Panc1 (cell line): ENCODE data around the gene ZNF324. TPM values are rescaled to one million over a fixed set of nuclear protein-coding genes. Genes with fewer than 3 reads are reported as not detected.
A peak's percentile ranks its signal among the peaks of the same experiment; 100 is the strongest.

Source experiments
- ATAC-seq: fragments of 200-7000 bp; cut with Tn5 transposase; 2 replicates; pipeline ENCODE4 v1.9.1; 2020; ENCODE audit warnings: mild to moderate bottlenecking, moderate library complexity
- BruUV-seq: library from RNA; stranded (reverse); fragments of 400-500 nt; replicated peaks from 2 replicates; lab custom pipeline; 2021; lab: Mats Ljungman, UMichigan
- CTCF ChIA-PET: fragments of 300-600 bp; sonication (Branson Sonifier 250); formaldehyde crosslinking; loops from one replicate; lab custom pipeline; 2022; ENCODE audit warnings: antibody characterized with exemption; lab: Charles Lee
- POLR2A ChIA-PET: fragments of 300-600 bp; sonication (Branson Sonifier 250); formaldehyde crosslinking; loops from one replicate; lab custom pipeline; 2022; ENCODE audit warnings: antibody characterized with exemption; lab: Charles Lee
- DNase-seq: peaks from one replicate; pipeline ENCODE4 v3.0.0-alpha.2; 2010; ENCODE audit warnings: low read depth, low spot score
- H3K27ac ChIP-seq: 2 replicates; pipeline ENCODE4 v1.5.1; 2011; ENCODE audit warnings: mild to moderate bottlenecking, low read length, inconsistent platforms
- H3K27me3 ChIP-seq: fragments of 200-500 bp; sonication (Bioruptor generic); 2 replicates; pipeline ENCODE4 v1.6.0; 2014; ENCODE audit warnings: low read length, inconsistent platforms; ENCODE audit not compliant: control insufficient read depth, insufficient read depth
- H3K36me3 ChIP-seq: fragments of 200-500 bp; sonication (Bioruptor generic); 2 replicates; pipeline ENCODE4 v1.5.1; 2014; ENCODE audit warnings: inconsistent platforms, mild to moderate bottlenecking, low read length, moderate library complexity; ENCODE audit not compliant: control insufficient read depth, insufficient read depth
- H3K4me1 ChIP-seq: 2 replicates; pipeline ENCODE4 v1.5.1; 2011; ENCODE audit warnings: inconsistent platforms, mild to moderate bottlenecking, low read length, moderate library complexity; ENCODE audit not compliant: control insufficient read depth, insufficient read depth
- H3K4me3 ChIP-seq, 2 experiments: 2 replicates each; pipeline ENCODE4 v1.5.1; 2011 to 2012; ENCODE audit warnings: low read depth in 2 of 2, low read length in 2 of 2, mild to moderate bottlenecking in 2 of 2, inconsistent platforms in 1 of 2, moderate library complexity in 1 of 2
- H3K9me3 ChIP-seq: fragments of 200-500 bp; sonication (Bioruptor generic); 2 replicates; pipeline ENCODE4 v1.5.1; 2014; ENCODE audit warnings: low read depth, mild to moderate bottlenecking, inconsistent platforms, low read length, moderate library complexity; ENCODE audit not compliant: control insufficient read depth, insufficient read depth
- POLR2AphosphoS5 ChIP-seq: IDR thresholded peaks from 2 replicates; pipeline ENCODE4 v1.6.1; 2012; ENCODE audit warnings: mild to moderate bottlenecking, low read depth, low read length, moderate library complexity
- REST ChIP-seq, 2 experiments: IDR thresholded peaks; 2 replicates each; pipeline ENCODE4 v1.6.1; 2011 to 2012; ENCODE audit warnings: low read depth in 2 of 2, control low read depth in 1 of 2, low read length in 1 of 2, mild to moderate bottlenecking in 1 of 2, moderate library complexity in 1 of 2; ENCODE audit not compliant: insufficient read depth in 1 of 2
- SIN3A ChIP-seq: IDR thresholded peaks from 2 replicates; pipeline ENCODE4 v1.6.1; 2012; ENCODE audit warnings: low read depth, mild to moderate bottlenecking, low read length, moderate library complexity, borderline replicate concordance; ENCODE audit not compliant: insufficient read depth
- TCF7L2 ChIP-seq: IDR thresholded peaks from 2 replicates; pipeline ENCODE4 v1.6.1; 2011; ENCODE audit warnings: mild to moderate bottlenecking, low read depth, low read length, inconsistent platforms
- in situ Hi-C: cut with HindIII; loops from 2 replicates; pipeline ENCODE4 v1.10.0; 2016; ENCODE audit warnings: low sequenced_read_pairs, low pct_unique_long_range_greater_than_20kb
- intact Hi-C: fragments of 100-400 bp; cut with micrococcal nuclease; formaldehyde crosslinking; loops from one replicate; pipeline ENCODE4 v1.10.0; 2022; ENCODE audit not compliant: unreplicated experiment
- total RNA-seq: library from RNA; stranded (reverse); gene quantifications from one replicate; pipeline ENCODE4 v1.2.1, GENCODE V29; 2021; ENCODE audit not compliant: unreplicated experiment
- TF ChIP-seq, protein P1 (sequence below): fragments of 450-650 bp; IDR thresholded peaks from 2 replicates; pipeline ENCODE4 v1.5.1; 2017; ENCODE audit warnings: mild to moderate bottlenecking

The ZNF324 gene
- total RNA-seq, 1 experiment from 2014 or later: 12.8 TPM

DNA sequence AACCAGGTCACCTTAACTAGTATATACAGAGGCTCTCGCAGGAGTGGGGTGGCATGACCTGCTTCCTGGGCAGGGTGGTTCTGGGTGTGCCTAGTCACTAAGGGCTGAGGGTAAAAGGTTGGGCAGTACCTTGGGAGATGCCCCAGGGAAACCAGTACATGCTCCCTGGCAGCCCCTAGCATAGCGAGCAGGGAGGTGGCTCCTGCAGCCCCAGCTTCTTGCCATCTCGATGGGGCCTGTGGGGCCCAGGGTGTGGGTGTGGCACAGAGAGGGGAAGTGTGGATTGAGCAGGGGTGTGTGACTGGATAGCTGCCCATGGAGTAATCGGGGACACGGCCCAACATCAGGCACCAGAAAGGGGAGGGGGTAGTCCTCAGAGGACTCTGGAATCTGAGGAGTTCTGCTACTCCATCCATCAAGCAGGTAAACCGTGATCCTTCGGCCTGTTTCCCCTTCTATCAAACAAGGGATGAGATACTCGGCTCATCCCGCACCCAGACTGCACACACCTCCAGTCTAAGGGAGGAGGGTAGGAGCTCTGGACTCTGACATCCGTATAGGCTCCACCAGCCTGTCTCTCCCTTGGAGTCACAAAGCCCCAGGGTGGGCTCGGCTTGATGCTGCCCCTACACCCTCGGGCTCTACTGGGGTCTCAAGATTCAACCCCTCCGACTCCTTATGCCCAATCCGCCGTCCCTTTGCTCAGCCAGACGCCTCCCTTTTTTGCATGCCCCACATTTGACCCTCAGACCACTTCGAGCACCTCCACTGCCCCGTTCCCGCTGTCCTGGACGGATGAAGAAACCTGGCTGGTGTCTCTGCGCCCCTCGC lies 51.6 kb downstream of the ZNF324 start:
- intact Hi-C loops: loop anchor here (1.0 kb wide), 1 partner anchor 37 kb away; the partner anchor contains the start of gene CHMP2A
- no peak for DNase-seq
- TF ChIP-seq TCF7L2 (no peak), SIN3A (no peak), REST (IDR thresholded peaks at IDR 0.05; ENCODE audit: insufficient read depth in 1 of 2, low read depth in 2 of 2, low read length in 1 of 2) (no peak)
- TF ChIP-seq, protein P1, sequence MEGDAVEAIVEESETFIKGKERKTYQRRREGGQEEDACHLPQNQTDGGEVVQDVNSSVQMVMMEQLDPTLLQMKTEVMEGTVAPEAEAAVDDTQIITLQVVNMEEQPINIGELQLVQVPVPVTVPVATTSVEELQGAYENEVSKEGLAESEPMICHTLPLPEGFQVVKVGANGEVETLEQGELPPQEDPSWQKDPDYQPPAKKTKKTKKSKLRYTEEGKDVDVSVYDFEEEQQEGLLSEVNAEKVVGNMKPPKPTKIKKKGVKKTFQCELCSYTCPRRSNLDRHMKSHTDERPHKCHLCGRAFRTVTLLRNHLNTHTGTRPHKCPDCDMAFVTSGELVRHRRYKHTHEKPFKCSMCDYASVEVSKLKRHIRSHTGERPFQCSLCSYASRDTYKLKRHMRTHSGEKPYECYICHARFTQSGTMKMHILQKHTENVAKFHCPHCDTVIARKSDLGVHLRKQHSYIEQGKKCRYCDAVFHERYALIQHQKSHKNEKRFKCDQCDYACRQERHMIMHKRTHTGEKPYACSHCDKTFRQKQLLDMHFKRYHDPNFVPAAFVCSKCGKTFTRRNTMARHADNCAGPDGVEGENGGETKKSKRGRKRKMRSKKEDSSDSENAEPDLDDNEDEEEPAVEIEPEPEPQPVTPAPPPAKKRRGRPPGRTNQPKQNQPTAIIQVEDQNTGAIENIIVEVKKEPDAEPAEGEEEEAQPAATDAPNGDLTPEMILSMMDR: no peak
- peak overlapping the region; percentile 72 to 98 for H3K4me3 ChIP-seq
- H3K36me3 ChIP-seq: peaks cover 3% of the 10 kb centered on the region; the same call in 1 of the 2 replicates
- ChIA-PET CTCF (interaction anchor here (0.5 to 3.0 kb wide), 2 partner anchors 16 to 25 kb away, joined by 3 to 11 read pairs; partner anchors contain the start of gene TRIM28), POLR2A (interaction anchor here (0.6 to 1.6 kb wide), 2 partner anchors 25 to 671 kb away, joined by 4 to 7 read pairs; partner anchors contain the start of gene TRIM28)
- H3K9me3 ChIP-seq: no peaks in the 10 kb centered on the region
- no peak for ATAC-seq
- H3K4me1 ChIP-seq: peaks cover 37% of the 10 kb centered on the region
- in situ Hi-C loops: no loop called here
- H3K27ac ChIP-seq: peak overlapping the region; percentile 99
- BruUV-seq: no TSS peak
- H3K27me3 ChIP-seq: no peaks in the 10 kb centered on the region

GRCh38 chr19:58519087-58519354 lies 52.1 kb downstream of the ZNF324 start:
- intact Hi-C loops (loop anchor here (1.0 kb wide), 1 partner anchor 36 kb away; the partner anchor contains the start of gene CHMP2A), in situ Hi-C loops (no loop called here)
- Histone ChIP-seq H3K27me3 (no peaks in the 10 kb centered on the region), H3K36me3 (peaks cover 3% of the 10 kb centered on the region; the same call in 1 of the 2 replicates), H3K27ac (peak overlapping the region; percentile 99), H3K4me1 (peaks cover 34% of the 10 kb centered on the region), H3K4me3 (peak overlapping the region; percentile 72 to 98), H3K9me3 (no peaks in the 10 kb centered on the region)
- CTCF ChIA-PET: interaction anchor here (0.5 to 3.0 kb wide), 2 partner anchors 13 to 25 kb away, joined by 4 to 11 read pairs; partner anchors contain the start of gene TRIM28
- DNase-seq (no peak), ATAC-seq (peak; percentile 52)
- no peak for TF ChIP-seq POLR2AphosphoS5
- no peak for TF ChIP-seq TCF7L2
- TF ChIP-seq, protein P1: peak; percentile 78; the same call in 1 of the 2 replicates
- no peak for TF ChIP-seq REST (IDR thresholded peaks at IDR 0.05; ENCODE audit: insufficient read depth in 1 of 2, low read depth in 2 of 2, low read length in 1 of 2)
- BruUV-seq: no TSS peak
- POLR2A ChIA-PET: interaction anchor here (1.6 kb wide), 1 partner anchor 25 kb away, joined by 7 read pairs; the partner anchor contains the start of gene TRIM28
